RWPE1 (cell line): ENCODE measurements around the gene WDR35.

Source experiments
- CTCF ChIA-PET: fragments of 350-600 bp; sonication (Branson Sonifier 250); formaldehyde crosslinking; extraction: SDS; loops from one replicate; lab custom pipeline; 2021; lab: Yijun Ruan, JAX
- POLR2A ChIA-PET: fragments of 400-600 bp; formaldehyde crosslinking; extraction: SDS; loops from one replicate; lab custom pipeline; 2020; ENCODE audit warnings: antibody characterized with exemption; ENCODE audit not compliant: low non-redundant PET; lab: Yijun Ruan, JAX
- DNase-seq: peaks from one replicate; pipeline ENCODE4 v3.0.0; 2012; ENCODE audit warnings: low spot score
- H3K27ac ChIP-seq: fragments of 450-650 bp; 2 replicates; pipeline ENCODE4 v1.5.1; 2017
- TF ChIP-seq, protein P1 (sequence below): fragments of 450-650 bp; conservative IDR thresholded peaks from 2 replicates; pipeline ENCODE4 v1.5.1; 2017; ENCODE audit warnings: low read depth, mild to moderate bottlenecking

Gene WDR35

DNA sequence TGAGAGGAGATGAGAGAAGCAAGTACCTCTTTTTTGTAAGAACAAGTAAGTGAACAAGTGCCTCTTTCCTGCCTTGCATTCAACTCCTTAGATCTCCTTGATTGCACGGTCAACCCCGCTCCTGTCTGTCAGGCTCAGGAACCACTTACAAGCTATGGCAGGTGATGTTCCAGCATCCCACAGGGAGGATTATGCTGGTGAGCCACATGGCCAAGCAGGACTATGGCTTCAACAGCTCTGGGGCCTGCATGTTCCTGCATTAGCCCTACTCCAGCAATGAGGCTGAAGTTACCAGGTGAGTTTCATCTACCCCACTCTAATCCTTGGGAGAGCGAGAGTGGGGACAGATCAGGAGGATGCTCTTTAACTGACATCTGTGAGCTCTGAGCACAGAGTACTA is 117.6 kb downstream of the WDR35 start:
- ChIA-PET POLR2A (no interaction called here), CTCF (interaction anchor here (0.6 kb wide), 1 partner anchor 84 kb away, joined by 5 read pairs; no protein-coding TSS in a partner anchor)
- TF ChIP-seq, protein P1, sequence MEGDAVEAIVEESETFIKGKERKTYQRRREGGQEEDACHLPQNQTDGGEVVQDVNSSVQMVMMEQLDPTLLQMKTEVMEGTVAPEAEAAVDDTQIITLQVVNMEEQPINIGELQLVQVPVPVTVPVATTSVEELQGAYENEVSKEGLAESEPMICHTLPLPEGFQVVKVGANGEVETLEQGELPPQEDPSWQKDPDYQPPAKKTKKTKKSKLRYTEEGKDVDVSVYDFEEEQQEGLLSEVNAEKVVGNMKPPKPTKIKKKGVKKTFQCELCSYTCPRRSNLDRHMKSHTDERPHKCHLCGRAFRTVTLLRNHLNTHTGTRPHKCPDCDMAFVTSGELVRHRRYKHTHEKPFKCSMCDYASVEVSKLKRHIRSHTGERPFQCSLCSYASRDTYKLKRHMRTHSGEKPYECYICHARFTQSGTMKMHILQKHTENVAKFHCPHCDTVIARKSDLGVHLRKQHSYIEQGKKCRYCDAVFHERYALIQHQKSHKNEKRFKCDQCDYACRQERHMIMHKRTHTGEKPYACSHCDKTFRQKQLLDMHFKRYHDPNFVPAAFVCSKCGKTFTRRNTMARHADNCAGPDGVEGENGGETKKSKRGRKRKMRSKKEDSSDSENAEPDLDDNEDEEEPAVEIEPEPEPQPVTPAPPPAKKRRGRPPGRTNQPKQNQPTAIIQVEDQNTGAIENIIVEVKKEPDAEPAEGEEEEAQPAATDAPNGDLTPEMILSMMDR: no peak
- H3K27ac ChIP-seq: no peak overlapping the region
- no peak for DNase-seq

DNA sequence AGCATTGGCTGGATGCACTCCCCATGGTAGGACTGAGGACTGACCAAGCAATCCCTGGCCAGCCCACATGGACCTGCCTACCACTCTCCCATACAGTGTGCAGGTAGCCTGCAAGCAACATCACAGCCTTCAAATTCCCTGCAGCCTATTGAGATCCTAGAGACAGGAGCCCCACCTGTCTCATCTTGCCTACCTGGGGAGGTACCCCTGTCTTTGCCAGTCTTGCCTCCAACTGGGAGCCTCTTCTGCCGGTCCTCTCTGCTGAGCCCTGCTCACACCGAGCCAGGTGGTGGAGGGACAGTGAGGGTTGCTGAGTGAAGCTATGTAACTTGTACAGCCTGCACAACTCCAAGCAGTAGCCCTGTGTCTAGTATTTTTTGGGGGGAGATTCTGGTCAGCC is 118.1 kb downstream of the WDR35 start:
- TF ChIP-seq, protein P1: no peak
- DNase-seq: no peak
- H3K27ac ChIP-seq: no peak overlapping the region
- CTCF ChIA-PET: no interaction called here
- POLR2A ChIA-PET: no interaction called here

DNA sequence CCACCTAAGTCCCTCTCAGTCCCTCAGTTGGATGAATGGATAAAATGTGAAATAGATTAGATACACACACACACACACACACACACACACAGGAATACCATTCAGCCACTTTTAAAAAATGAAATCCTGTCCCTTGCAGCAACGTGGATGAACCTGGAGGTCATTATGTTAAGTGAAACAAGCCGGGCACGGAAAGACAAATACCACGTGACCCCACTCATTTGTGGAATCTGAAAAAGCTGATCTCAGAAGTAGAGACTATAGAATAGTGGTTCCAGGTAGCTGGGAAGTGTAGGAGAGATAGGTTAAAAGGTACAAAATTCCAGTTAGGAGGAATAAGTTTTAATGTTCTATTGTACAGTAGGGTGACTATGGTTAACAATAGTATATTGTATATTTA is 119.1 kb downstream of the WDR35 start:
- H3K27ac ChIP-seq: no peak overlapping the region
- TF ChIP-seq, protein P1: no peak
- no peak for DNase-seq
- POLR2A ChIA-PET: no interaction called here
- CTCF ChIA-PET: no interaction called here

DNA sequence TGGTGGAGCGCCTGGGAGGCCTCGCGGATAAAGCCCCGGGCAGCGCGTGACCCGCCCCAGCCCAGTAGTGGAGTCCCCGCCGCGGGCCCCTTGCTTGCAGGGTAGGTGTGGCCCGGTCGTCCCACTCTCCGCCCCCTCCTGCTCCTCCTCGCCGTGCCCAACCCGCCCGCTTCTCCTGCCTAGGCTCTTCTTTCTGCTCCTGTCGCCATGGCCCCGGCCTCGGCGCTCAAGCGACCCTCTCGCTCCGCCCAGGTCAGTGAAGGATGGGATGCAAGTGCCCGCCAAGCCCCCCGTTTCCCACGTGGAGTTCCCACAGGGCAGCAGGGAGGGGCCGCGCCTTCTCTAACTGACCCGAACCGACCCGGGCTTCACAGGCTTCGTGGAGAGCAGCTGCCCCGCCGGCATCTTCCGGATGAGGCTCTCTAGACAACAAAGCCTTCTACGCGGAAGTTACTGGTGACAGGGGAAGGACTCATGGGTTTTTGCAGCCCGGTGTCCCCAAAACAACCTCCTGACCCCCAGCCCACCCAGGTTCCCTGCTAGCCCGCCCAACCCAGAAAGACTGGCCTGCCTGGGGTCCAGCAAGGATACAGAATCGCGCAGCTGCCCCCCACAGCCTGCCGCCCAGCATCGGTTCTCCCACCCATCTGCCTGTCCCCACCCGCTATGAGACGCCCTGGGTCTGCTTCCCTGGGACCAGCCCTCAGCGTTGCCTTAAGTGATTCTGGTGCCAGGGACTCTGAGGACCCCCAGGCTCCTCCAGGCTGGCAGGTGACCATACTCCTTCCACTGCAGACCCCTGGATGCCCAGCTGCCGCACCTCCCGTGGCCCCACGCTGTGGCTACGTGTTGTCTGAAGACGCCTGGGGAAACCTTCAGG is 121.0 kb downstream of the WDR35 start:
- no peak for DNase-seq
- H3K27ac ChIP-seq: no peak overlapping the region
- TF ChIP-seq, protein P1: no peak
- ChIA-PET POLR2A (no interaction called here), CTCF (interaction anchor here (0.6 kb wide), 1 partner anchor 592 kb away, joined by 3 read pairs; no protein-coding TSS in a partner anchor)

DNA sequence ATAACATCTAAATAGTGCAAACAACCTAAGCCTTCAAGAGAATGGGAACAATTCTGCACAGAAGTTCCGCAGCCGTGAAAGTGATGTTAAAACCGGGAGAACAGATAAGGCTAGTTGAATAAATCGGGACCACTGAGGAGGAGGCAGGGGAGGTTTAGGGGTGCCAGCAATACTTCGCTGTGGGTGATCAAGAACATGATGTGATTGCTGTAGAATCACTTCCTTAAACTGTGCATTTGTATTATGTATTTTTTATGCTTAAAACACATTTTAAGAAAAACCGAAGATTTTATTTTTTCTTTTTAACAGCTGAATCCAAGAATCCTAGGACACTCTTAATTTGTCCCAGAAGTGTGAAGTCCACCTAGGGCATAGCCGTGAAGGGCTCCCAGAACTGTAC is 121.7 kb downstream of the WDR35 start:
- H3K27ac ChIP-seq: no peak overlapping the region
- TF ChIP-seq, protein P1: no peak
- DNase-seq: no peak
- POLR2A ChIA-PET: no interaction called here
- CTCF ChIA-PET: interaction anchor here (0.6 kb wide), 1 partner anchor 593 kb away, joined by 3 read pairs; no protein-coding TSS in a partner anchor

DNA sequence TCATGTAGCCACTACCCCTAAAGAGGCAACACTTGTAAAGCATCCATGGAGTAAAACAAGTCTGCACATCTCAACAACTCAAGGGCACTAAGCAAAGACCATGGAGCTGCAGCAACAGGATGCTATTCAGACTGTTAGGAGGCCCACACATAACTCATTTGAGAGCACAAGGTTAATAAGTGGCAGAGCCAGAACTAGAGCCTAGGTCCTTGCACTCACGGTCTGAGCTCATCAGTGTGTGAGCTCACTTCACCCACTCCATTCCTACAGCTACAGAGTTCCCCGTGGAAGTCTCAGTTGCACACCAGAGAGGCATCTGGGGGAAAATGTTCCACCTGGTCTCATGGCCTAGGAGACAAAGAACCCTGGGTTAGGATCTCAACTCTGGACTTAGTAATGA is 123.1 kb downstream of the WDR35 start:
- DNase-seq: no peak

More for the DNA sequence above, 123.1 kb downstream of the WDR35 start:
- H3K27ac ChIP-seq: no peak overlapping the region
- TF ChIP-seq, protein P1: no peak
- ChIA-PET POLR2A (no interaction called here), CTCF (no interaction called here)
